Activated naive CD4-positive, alpha-beta T cell treated with anti-CD3 and anti-CD28 coated beads for 36 hours (primary cell): ENCODE results near the gene TTN. TPM values are rescaled to one million over a fixed set of nuclear protein-coding genes. Genes with fewer than 3 reads are reported as not detected.
"Not testable (repeated sequence)": the region's sequence is repeated elsewhere in the genome, so short reads cannot be mapped to it uniquely, and the experiment has no call there.

Experiments used
- CTCF ChIA-PET: fragments of 350-600 bp; sonication (Branson Sonifier 250); formaldehyde crosslinking; loops from one replicate; lab custom pipeline; 2021; ENCODE audit warnings: antibody characterized with exemption; lab: Charles Lee
- DNase-seq: peaks from one replicate; pipeline ENCODE4 v3.0.0-alpha.2; 2020
- H3K27ac Mint-ChIP-seq: one replicate; pipeline ENCODE4 v1.8.0; 2021; ENCODE audit warnings: mild to moderate bottlenecking, mixed read lengths
- H3K27me3 Mint-ChIP-seq: one replicate; pipeline ENCODE4 v1.8.0; 2021; ENCODE audit warnings: low read depth, mixed read lengths
- H3K36me3 Mint-ChIP-seq: one replicate; pipeline ENCODE4 v1.8.0; 2021; ENCODE audit warnings: low read depth, mixed read lengths
- H3K4me1 Mint-ChIP-seq: one replicate; pipeline ENCODE4 v1.8.0; 2021; ENCODE audit warnings: low read depth, mixed read lengths
- H3K4me3 Mint-ChIP-seq: one replicate; pipeline ENCODE4 v1.8.0; 2021; ENCODE audit warnings: mild to moderate bottlenecking, moderate library complexity, mixed read lengths
- H3K9me3 Mint-ChIP-seq: one replicate; pipeline ENCODE4 v1.8.0; 2021; ENCODE audit warnings: mixed read lengths
- intact Hi-C: fragments of 100-400 bp; cut with micrococcal nuclease; formaldehyde crosslinking; loops from one replicate; pipeline ENCODE4 v1.15.1; 2023
- total RNA-seq, 2 experiments: library from RNA; stranded (reverse); gene quantifications; one replicate each; pipeline ENCODE4 v1.2.3, GENCODE V29; 2021

The TTN gene
- total RNA-seq, 2 experiments from 2014 or later = 0.91 TPM

GRCh38 chr2:178689808-178690207 lies 117.4 kb downstream of the TTN start:
- no peaks in the 10 kb centered on the region for H3K4me1 Mint-ChIP-seq

DNA sequence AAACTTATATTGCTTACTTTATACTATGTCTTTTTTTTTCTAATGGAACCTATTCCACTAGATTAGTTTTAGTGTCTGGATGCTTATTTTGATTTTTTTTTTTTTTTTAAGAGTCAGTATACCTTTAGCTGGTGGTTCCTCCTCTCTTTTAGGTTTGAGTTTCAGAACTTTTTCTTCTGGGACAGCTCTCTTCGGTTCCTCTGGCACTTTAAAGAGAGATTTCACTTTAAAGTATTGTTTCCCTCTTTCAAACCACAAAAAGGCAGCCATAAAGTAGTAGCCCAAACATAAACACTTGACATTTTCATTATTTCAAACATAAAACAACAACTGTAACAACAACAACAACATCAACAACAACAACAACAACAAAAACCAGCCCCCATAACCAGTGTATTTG lies 123.3 kb downstream of the TTN start:
- Mint-ChIP-seq H3K27ac (no peak overlapping the region), H3K4me1 (no peaks in the 10 kb centered on the region), H3K9me3 (no peaks in the 10 kb centered on the region), H3K36me3 (peaks cover 13% of the 10 kb centered on the region), H3K4me3 (no peak overlapping the region), H3K27me3 (no peaks in the 10 kb centered on the region)
- intact Hi-C loops = no loop called here
- DNase-seq = no peak
- CTCF ChIA-PET = no interaction called here

More at GRCh38 chr2:178689808-178690207, 117.4 kb downstream of the TTN start:
- DNase-seq = no peak
- H3K27me3 Mint-ChIP-seq = no peaks in the 10 kb centered on the region
- H3K27ac Mint-ChIP-seq = no peak overlapping the region
- no peak overlapping the region for H3K4me3 Mint-ChIP-seq
- intact Hi-C loops = no loop called here
- CTCF ChIA-PET = interaction anchor here (1.1 kb wide), 1 partner anchor 11 kb away, joined by 3 read pairs; no protein-coding TSS in a partner anchor
- peaks cover 11% of the 10 kb centered on the region for H3K36me3 Mint-ChIP-seq
- no peaks in the 10 kb centered on the region for H3K9me3 Mint-ChIP-seq

GRCh38 chr2:178681081-178681480 lies 126.1 kb downstream of the TTN start:
- Mint-ChIP-seq H3K4me3 (no peak overlapping the region), H3K27ac (no peak overlapping the region), H3K9me3 (no peaks in the 10 kb centered on the region), H3K27me3 (no peaks in the 10 kb centered on the region), H3K4me1 (no peaks in the 10 kb centered on the region), H3K36me3 (peaks cover 19% of the 10 kb centered on the region)
- no peak for DNase-seq
- CTCF ChIA-PET = no interaction called here
- intact Hi-C loops = no loop called here

- Mint-ChIP-seq H3K4me3 (no peak overlapping the region), H3K4me1 (no peaks in the 10 kb centered on the region), H3K36me3 (peaks cover 21% of the 10 kb centered on the region), H3K9me3 (no peaks in the 10 kb centered on the region), H3K27ac (no peak overlapping the region), H3K27me3 (no peaks in the 10 kb centered on the region)
- DNase-seq = no peak
- intact Hi-C loops = no loop called here
- CTCF ChIA-PET = no interaction called here
These were observed 127.3 kb downstream of the TTN start for GRCh38 chr2:178679891-178680290.

- Mint-ChIP-seq H3K27ac (no peak overlapping the region), H3K9me3 (no peaks in the 10 kb centered on the region), H3K27me3 (no peaks in the 10 kb centered on the region), H3K36me3 (peaks cover 18% of the 10 kb centered on the region), H3K4me3 (no peak overlapping the region), H3K4me1 (no peaks in the 10 kb centered on the region)
- CTCF ChIA-PET = interaction anchor here (1.3 kb wide), 1 partner anchor 23 kb away, joined by 3 read pairs; no protein-coding TSS in a partner anchor
- intact Hi-C loops = no loop called here
- no peak for DNase-seq
These were observed 129.6 kb downstream of the TTN start for GRCh38 chr2:178677599-178677998.

GRCh38 chr2:178676046-178676445 lies 131.2 kb downstream of the TTN start:
- Mint-ChIP-seq H3K36me3 (peaks cover 22% of the 10 kb centered on the region), H3K4me1 (no peaks in the 10 kb centered on the region), H3K27me3 (no peaks in the 10 kb centered on the region), H3K4me3 (no peak overlapping the region), H3K9me3 (no peaks in the 10 kb centered on the region), H3K27ac (no peak overlapping the region)
- intact Hi-C loops = no loop called here
- no peak for DNase-seq
- CTCF ChIA-PET = no interaction called here

DNA sequence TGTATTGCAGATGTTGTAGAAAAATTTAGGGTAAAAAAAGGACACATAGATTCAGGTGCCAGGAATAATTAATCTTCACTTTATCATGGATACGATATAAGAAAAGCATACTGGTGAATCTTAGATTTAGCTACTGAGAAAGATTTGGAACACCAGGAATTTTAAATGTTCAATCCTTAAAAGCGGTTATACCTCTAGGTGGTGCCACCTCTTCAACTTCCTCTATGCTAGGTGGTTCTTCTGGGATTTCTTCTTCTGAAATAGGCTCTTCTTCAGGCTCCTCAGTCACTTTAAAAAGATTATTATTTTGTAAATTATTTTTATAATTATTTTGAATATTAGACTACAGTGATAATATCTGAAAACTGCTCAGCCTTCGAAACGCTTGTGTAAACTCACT lies 133.1 kb downstream of the TTN start:
- H3K36me3 Mint-ChIP-seq = peaks cover 19% of the 10 kb centered on the region
- CTCF ChIA-PET = no interaction called here
- H3K4me3 Mint-ChIP-seq = no peak overlapping the region
- no peak for DNase-seq
- no peaks in the 10 kb centered on the region for H3K4me1 Mint-ChIP-seq
- H3K27ac Mint-ChIP-seq = no peak overlapping the region
- no peaks in the 10 kb centered on the region for H3K27me3 Mint-ChIP-seq
- intact Hi-C loops = no loop called here
- H3K9me3 Mint-ChIP-seq = no peaks in the 10 kb centered on the region

DNA sequence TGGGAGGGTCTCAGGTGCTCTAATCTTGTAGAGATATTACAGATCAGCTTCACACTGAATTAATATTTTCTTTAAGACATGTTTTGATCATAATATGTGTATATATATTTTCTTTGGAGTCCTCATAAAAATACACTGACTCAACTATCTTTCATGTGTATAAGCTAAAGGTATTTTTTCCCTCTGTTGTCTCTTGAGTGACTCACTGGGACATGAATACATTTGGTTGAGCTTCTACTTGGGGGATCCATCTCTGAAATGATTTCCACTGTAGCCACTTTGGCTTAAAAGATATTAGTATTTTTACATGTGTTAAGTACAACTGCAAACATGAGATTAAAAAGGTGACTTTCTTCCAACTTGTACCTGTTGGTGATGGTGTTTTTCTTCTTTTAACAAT lies 140.8 kb downstream of the TTN start:
- Mint-ChIP-seq H3K27ac (no peak overlapping the region), H3K36me3 (no peaks in the 10 kb centered on the region), H3K4me3 (no peak overlapping the region), H3K27me3 (no peaks in the 10 kb centered on the region), H3K4me1 (no peaks in the 10 kb centered on the region), H3K9me3 (no peaks in the 10 kb centered on the region)
- intact Hi-C loops = no loop called here
- CTCF ChIA-PET = no interaction called here
- no peak for DNase-seq

- not testable (repeated sequence) for H3K9me3 Mint-ChIP-seq
These were observed 148.7 kb downstream of the TTN start for GRCh38 chr2:178658480-178658879.

DNA sequence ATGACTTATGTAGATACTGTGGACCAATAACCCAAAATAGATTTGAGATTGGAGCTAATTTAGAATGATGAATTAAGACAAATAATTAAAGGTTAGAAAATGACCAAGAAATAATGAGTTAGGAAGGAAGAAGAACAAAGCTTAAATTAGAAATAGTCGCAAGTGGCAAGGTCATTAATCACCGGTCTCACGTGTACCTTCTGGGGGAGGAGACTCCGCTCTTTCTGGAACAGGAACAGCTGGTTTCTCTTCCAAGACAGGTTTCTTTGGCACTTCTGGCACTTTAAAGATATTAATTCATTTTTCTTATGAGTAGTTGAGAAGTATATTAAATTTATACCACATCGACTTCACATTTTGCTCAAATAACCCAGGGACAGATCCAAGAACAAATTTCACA lies 156.7 kb downstream of the TTN start:
- Mint-ChIP-seq H3K4me1 (no peaks in the 10 kb centered on the region), H3K4me3 (no peak overlapping the region), H3K27ac (no peak overlapping the region), H3K27me3 (no peaks in the 10 kb centered on the region), H3K36me3 (peaks cover 17% of the 10 kb centered on the region), H3K9me3 (no peaks in the 10 kb centered on the region)
- DNase-seq = no peak
- CTCF ChIA-PET = interaction anchor here (1.3 kb wide), 1 partner anchor 50 kb away, joined by 4 read pairs; no protein-coding TSS in a partner anchor
- intact Hi-C loops = no loop called here

More at GRCh38 chr2:178658480-178658879, 148.7 kb downstream of the TTN start:
- H3K36me3 Mint-ChIP-seq, H3K27ac Mint-ChIP-seq, CTCF ChIA-PET, H3K27me3 Mint-ChIP-seq, H3K4me1 Mint-ChIP-seq, intact Hi-C loops, DNase-seq, H3K4me3 Mint-ChIP-seq: not testable (repeated sequence)

GRCh38 chr2:178644919-178645318 lies 162.3 kb downstream of the TTN start:
- H3K4me1 Mint-ChIP-seq = no peaks in the 10 kb centered on the region
- intact Hi-C loops = no loop called here
- H3K4me3 Mint-ChIP-seq = no peak overlapping the region
- peaks cover 13% of the 10 kb centered on the region for H3K36me3 Mint-ChIP-seq
- no peak for DNase-seq
- CTCF ChIA-PET = no interaction called here
- H3K9me3 Mint-ChIP-seq = no peaks in the 10 kb centered on the region
- no peak overlapping the region for H3K27ac Mint-ChIP-seq
- no peaks in the 10 kb centered on the region for H3K27me3 Mint-ChIP-seq

DNA sequence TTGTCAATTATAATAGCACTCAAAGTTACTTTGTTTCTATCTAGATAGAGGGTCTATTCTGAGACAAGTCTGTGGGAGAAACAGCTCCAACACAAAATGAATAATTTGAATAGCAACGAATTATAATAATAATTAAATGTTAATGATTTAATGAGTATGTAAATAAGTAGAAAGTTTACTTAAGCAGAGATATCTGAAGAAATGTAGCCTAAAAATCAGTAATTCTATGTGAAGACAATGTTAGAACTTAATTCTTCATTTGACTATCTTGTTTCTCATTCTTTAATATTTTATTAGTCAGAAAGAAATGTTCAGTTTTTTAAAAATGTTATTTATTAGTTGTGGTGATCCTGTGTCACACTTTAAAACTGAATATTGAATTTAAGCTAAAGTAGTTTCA lies 165.7 kb downstream of the TTN start:
- no peaks in the 10 kb centered on the region for H3K27me3 Mint-ChIP-seq
- no peaks in the 10 kb centered on the region for H3K9me3 Mint-ChIP-seq
- peaks cover 4% of the 10 kb centered on the region for H3K36me3 Mint-ChIP-seq
- DNase-seq = no peak
- intact Hi-C loops = no loop called here
- no peak overlapping the region for H3K4me3 Mint-ChIP-seq
- CTCF ChIA-PET = no interaction called here
- H3K27ac Mint-ChIP-seq = no peak overlapping the region
- no peaks in the 10 kb centered on the region for H3K4me1 Mint-ChIP-seq

GRCh38 chr2:178635897-178636296 lies 171.3 kb downstream of the TTN start:
- intact Hi-C loops = no loop called here
- no peaks in the 10 kb centered on the region for H3K9me3 Mint-ChIP-seq
- H3K27ac Mint-ChIP-seq = no peak overlapping the region
- CTCF ChIA-PET = no interaction called here
- H3K36me3 Mint-ChIP-seq = peaks cover 10% of the 10 kb centered on the region
- no peak for DNase-seq
- H3K4me1 Mint-ChIP-seq = no peaks in the 10 kb centered on the region
- no peaks in the 10 kb centered on the region for H3K27me3 Mint-ChIP-seq
- no peak overlapping the region for H3K4me3 Mint-ChIP-seq
